BJ (cell line): ENCODE measurements around the gene THSD7A. TPM values are rescaled to one million over a fixed set of nuclear protein-coding genes. Genes with fewer than 3 reads are reported as not detected.

Experiments
- CTCF ChIA-PET: fragments of 350-600 bp; formaldehyde crosslinking; extraction: SDS; loops from one replicate; lab custom pipeline; 2021; ENCODE audit warnings: antibody characterized with exemption, inconsistent platforms; lab: Yijun Ruan, JAX
- POLR2A ChIA-PET: fragments of 300-600 bp; sonication (Branson Sonifier 250); formaldehyde crosslinking; extraction: SDS; loops from one replicate; lab custom pipeline; 2021; ENCODE audit warnings: antibody characterized with exemption; lab: Charles Lee
- DNase-seq: peaks from one replicate; pipeline ENCODE4 v3.0.0-alpha.2; 2011; ENCODE audit warnings: low read depth
- H3K27me3 ChIP-seq: 2 replicates; pipeline ENCODE4 v1.6.0; 2011; ENCODE audit warnings: low read length; ENCODE audit not compliant: control insufficient read depth, insufficient read depth
- H3K36me3 ChIP-seq: 2 replicates; pipeline ENCODE4 v1.5.1; 2011; ENCODE audit warnings: low read length; ENCODE audit not compliant: control insufficient read depth, insufficient read depth
- H3K4me3 ChIP-seq: 2 replicates; pipeline ENCODE4 v1.5.1; 2011; ENCODE audit warnings: low read depth, mild to moderate bottlenecking, control low read depth, low read length
- polyA plus RNA-seq: library from polyadenylated mRNA; depleted of rRNA; stranded (reverse); fragments of >200 nt; gene quantifications from 2 replicates; pipeline ENCODE4 v1.2.3, GENCODE V29; 2011
- TF ChIP-seq, protein P1 (sequence below): IDR thresholded peaks from 2 replicates; pipeline ENCODE4 v1.5.1; 2011; ENCODE audit warnings: low read depth, mild to moderate bottlenecking, control low read depth, inconsistent platforms, low read length, moderate library complexity; ENCODE audit not compliant: insufficient read depth

Gene THSD7A
- polyA plus RNA-seq, 1 experiment, result 0.02 TPM

- H3K36me3 ChIP-seq, result no peaks in the 10 kb centered on the region
- POLR2A ChIA-PET, result no interaction called here
- H3K4me3 ChIP-seq, result no peak overlapping the region
- TF ChIP-seq, protein P1, sequence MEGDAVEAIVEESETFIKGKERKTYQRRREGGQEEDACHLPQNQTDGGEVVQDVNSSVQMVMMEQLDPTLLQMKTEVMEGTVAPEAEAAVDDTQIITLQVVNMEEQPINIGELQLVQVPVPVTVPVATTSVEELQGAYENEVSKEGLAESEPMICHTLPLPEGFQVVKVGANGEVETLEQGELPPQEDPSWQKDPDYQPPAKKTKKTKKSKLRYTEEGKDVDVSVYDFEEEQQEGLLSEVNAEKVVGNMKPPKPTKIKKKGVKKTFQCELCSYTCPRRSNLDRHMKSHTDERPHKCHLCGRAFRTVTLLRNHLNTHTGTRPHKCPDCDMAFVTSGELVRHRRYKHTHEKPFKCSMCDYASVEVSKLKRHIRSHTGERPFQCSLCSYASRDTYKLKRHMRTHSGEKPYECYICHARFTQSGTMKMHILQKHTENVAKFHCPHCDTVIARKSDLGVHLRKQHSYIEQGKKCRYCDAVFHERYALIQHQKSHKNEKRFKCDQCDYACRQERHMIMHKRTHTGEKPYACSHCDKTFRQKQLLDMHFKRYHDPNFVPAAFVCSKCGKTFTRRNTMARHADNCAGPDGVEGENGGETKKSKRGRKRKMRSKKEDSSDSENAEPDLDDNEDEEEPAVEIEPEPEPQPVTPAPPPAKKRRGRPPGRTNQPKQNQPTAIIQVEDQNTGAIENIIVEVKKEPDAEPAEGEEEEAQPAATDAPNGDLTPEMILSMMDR, result no peak
- H3K27me3 ChIP-seq, result no peaks in the 10 kb centered on the region
- no peak for DNase-seq
- CTCF ChIA-PET, result no interaction called here
Observed at GRCh38 chr7:11784769-11785536, 47.0 kb downstream of the THSD7A start.

DNA sequence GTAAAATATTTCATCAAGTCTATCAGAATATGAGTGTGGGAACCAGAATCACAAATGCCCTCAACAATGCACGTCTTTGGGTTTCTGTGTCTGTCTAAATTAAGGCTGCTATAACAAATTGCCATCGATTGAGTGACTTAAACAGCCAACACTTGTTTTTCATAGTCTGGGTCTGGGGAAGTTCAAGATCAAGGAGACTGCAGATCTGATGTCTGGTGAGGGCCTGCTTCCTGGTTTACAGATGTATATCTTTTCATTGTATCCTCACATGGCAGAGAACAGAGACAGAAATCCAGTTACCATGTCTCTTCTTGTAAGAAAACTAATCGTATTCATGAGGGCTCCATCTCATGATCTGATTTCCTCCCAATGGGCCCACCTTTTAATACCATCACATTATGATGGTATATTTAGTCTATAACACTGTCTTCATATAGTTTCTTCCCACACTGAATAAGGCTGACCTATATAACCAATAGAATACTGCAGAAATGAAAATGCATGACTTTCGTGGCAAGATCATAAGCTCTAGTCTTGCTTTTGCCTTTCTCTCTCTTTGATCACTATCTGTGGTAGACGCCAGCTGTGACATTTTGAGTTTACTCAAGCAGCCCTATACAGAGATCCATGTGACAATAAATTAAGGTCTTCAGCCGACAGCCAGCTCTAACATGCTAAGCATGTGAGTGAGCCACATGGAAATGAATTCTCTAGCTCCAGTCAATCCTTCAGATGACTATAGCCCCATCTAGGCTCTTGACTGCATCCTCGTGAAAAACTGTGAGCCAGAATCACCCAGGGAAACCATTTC, 51.9 kb downstream of the THSD7A start:
- ChIA-PET CTCF (no interaction called here), POLR2A (no interaction called here)
- DNase-seq, result no peak
- Histone ChIP-seq H3K27me3 (no peaks in the 10 kb centered on the region), H3K36me3 (no peaks in the 10 kb centered on the region), H3K4me3 (no peak overlapping the region)
- TF ChIP-seq, protein P1, result no peak

DNA sequence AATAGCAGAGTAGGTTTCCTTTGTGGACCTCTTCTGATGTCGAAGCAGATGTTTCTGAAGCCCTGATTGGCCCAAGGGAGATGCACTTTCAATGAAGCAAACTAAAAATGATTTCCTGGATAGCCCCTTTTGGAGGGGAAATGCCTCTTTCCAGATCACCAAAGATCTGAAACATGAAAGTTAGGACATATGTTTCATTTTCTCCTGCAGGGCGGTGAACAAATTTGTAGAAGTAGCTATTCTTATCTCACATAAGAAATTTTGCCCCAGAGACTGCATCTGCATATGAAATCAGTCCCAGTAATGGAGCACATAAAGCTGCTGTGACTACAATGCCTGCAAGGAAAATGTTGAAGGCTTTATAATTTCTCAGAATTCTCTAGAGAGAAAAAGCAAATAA, 56.0 kb downstream of the THSD7A start:
- DNase-seq, result no peak
- no peaks in the 10 kb centered on the region for H3K27me3 ChIP-seq
- TF ChIP-seq, protein P1, result no peak
- ChIA-PET POLR2A (no interaction called here), CTCF (no interaction called here)
- no peak overlapping the region for H3K4me3 ChIP-seq
- no peaks in the 10 kb centered on the region for H3K36me3 ChIP-seq

GRCh38 chr7:11775401-11775800, 56.6 kb downstream of the THSD7A start:
- POLR2A ChIA-PET, result no interaction called here
- CTCF ChIA-PET, result no interaction called here
- no peak overlapping the region for H3K4me3 ChIP-seq
- no peak for DNase-seq
- no peaks in the 10 kb centered on the region for H3K36me3 ChIP-seq
- TF ChIP-seq, protein P1, result no peak
- H3K27me3 ChIP-seq, result no peaks in the 10 kb centered on the region

DNA sequence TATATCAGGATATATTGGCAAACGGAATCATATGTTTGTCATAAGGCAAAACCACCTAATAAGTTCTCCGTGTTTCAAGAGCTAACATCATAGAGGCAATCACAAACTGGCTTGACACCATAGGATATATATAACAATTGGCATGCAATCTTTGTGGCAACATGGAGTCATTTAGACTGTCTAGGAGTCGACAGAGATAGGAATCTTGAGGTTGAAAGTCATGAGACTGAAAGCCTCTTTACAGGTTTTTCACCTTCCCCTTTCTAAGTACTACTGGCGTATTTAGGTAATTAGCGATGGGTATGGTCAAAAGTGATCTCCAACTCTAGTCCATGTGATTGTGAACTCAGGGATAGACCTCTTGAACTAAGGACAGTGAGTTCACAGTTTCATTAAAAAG, 63.7 kb downstream of the THSD7A start:
- POLR2A ChIA-PET, result no interaction called here
- H3K4me3 ChIP-seq, result no peak overlapping the region
- CTCF ChIA-PET, result no interaction called here
- TF ChIP-seq, protein P1, result no peak
- no peaks in the 10 kb centered on the region for H3K36me3 ChIP-seq
- no peak for DNase-seq
- H3K27me3 ChIP-seq, result no peaks in the 10 kb centered on the region
